Psoas muscle (tissue), 8 donors: ENCODE measurements around the gene CSF3R. TPM values are rescaled to one million over a fixed set of nuclear protein-coding genes. Genes with fewer than 3 reads are reported as not detected.

Source experiments
- ATAC-seq, 4 donors: fragments of 200-7000 bp; cut with Tn5 transposase; one replicate each; pipeline ENCODE4 v1.9.1; 2020; ENCODE audit warnings: moderate library complexity in 3 of 4, mild to moderate bottlenecking in 2 of 4
- DNase-seq, 2 donors: peaks; one replicate each; pipeline ENCODE4 v3.0.0-alpha.2; 2020
- H3K27ac ChIP-seq: fragments of 200-600 bp; one replicate; pipeline ENCODE4 v1.8.0; 2022
- H3K27me3 ChIP-seq, 3 donors: fragments of 200-600 bp in 1 of 3; one replicate each; pipeline versions ENCODE4 v1.6.1 to v1.8.0; 2013 to 2022; ENCODE audit warnings: low read length in 2 of 3, mild to moderate bottlenecking in 2 of 3, moderate library complexity in 1 of 3; ENCODE audit not compliant: insufficient read depth in 3 of 3
- H3K36me3 ChIP-seq, 2 donors: fragments of 200-600 bp in 1 of 2; one replicate each; pipeline versions ENCODE4 v1.6.1 to v1.8.0; 2013 to 2022; ENCODE audit warnings: low read depth in 1 of 2, mild to moderate bottlenecking in 1 of 2, moderate library complexity in 1 of 2; ENCODE audit not compliant: insufficient read depth in 1 of 2
- H3K4me1 ChIP-seq: fragments of 200-600 bp; one replicate; pipeline ENCODE4 v1.8.0; 2022
- H3K4me3 ChIP-seq: fragments of 200-600 bp; one replicate; pipeline ENCODE4 v1.8.0; 2022; ENCODE audit warnings: mild to moderate bottlenecking
- H3K9me3 ChIP-seq: fragments of 200-600 bp; one replicate; pipeline ENCODE4 v1.8.0; 2022
- WGBS, 3 donors: extraction: QIAGEN DNeasy Blood & Tissue Kit; methylation state at CpG; one replicate each; pipeline versions ENCODE4 v1.1.6 to v1.1.7; 2013; 5-methylcytosine and 5-hydroxymethylcytosine counted together
- intact Hi-C, 2 donors: fragments of 100-400 bp; cut with DNase I; formaldehyde crosslinking; loops; one replicate each; pipeline versions ENCODE4 v1.11.0 to v1.14.2; 2022
- polyA plus RNA-seq, 3 donors: library from polyadenylated mRNA; stranded (reverse); fragments of 200-250 nt; gene quantifications; one replicate each; pipeline ENCODE4 v1.2.3, GENCODE V29; 2013
- total RNA-seq, 4 donors: library from RNA; stranded (reverse); fragmentation: NEBNext Ultra II Directional in 2 of 4; extraction: Animal tissue kit (Norgen Biotek cat#: 25700) in 2 of 4; gene quantifications; one replicate each; pipeline versions ENCODE4 v1.2.1 to v1.2.4, GENCODE V29; 2021 to 2023
- TF ChIP-seq, protein P1 (sequence below): fragments of 200-600 bp; IDR thresholded peaks from one replicate; pipeline ENCODE4 v1.8.0; 2022; ENCODE audit warnings: antibody characterized with exemption
- donor health status: healthy with polysubstance abuse.
- donor health status: DM: no; HTN: no; CAD: no; lungs with moderate emphysema.
- donor health status: Bipolar disorder and iron deficiency.
- donor health status: healthy.
- donor health status: DM: yes; HTN: yes; CAD: no.
- donor health status: DM: no; HTN: no; CAD: no.
- donor health status: DM: no; HTN: no; CAD: no.
- donor health status: DM: yes; HTN: yes; CAD: no.

CSF3R gene
- total and polyA plus RNA-seq, 7 donors, result 0.52 to 6.5 (median 1.9) TPM

DNA sequence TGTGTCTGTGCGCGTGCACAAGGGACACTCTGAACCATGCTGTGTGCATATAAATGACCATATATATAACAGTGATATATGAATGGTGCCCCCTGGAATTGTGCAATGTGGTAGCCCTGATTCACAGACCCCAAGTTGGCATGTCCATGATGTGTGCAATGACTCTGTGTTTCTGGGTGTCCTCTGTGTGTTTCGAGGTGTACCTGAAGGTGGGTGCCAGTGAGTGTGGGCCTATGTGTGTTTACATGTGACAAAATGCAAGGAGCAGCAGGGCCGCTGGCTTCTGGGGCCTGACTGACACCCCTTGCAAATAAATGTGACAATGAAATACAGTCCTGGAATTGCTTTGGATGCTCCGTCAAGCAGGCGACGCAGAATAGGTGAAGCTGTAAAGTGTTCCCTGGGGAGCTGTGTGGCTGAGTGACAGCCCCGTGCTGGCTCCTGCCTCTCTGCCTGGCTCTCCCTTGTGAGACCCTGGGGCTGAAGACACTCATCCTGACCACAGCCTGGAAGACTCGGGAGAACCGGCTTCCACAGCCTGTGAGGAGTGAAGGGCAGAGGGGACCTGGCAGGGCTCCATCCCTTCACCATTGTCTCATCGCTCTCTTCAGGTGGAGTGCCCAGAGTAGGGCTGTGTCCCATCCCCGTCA, 38.2 kb upstream of the CSF3R start:
- Histone ChIP-seq H3K4me3 (no peak overlapping the region), H3K9me3 (no peaks in the 10 kb centered on the region), H3K27ac (no peak overlapping the region), H3K4me1 (no peaks in the 10 kb centered on the region), H3K27me3 (no peaks in the 10 kb centered on the region), H3K36me3 (no peaks in the 10 kb centered on the region)
- intact Hi-C loops, result no loop called here
- DNase-seq (no peak), ATAC-seq (no peak)
- TF ChIP-seq, protein P1, sequence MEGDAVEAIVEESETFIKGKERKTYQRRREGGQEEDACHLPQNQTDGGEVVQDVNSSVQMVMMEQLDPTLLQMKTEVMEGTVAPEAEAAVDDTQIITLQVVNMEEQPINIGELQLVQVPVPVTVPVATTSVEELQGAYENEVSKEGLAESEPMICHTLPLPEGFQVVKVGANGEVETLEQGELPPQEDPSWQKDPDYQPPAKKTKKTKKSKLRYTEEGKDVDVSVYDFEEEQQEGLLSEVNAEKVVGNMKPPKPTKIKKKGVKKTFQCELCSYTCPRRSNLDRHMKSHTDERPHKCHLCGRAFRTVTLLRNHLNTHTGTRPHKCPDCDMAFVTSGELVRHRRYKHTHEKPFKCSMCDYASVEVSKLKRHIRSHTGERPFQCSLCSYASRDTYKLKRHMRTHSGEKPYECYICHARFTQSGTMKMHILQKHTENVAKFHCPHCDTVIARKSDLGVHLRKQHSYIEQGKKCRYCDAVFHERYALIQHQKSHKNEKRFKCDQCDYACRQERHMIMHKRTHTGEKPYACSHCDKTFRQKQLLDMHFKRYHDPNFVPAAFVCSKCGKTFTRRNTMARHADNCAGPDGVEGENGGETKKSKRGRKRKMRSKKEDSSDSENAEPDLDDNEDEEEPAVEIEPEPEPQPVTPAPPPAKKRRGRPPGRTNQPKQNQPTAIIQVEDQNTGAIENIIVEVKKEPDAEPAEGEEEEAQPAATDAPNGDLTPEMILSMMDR, result no peak
- 69 to 71% (median 69%) methylated on average over 12 of the region's 12 CpGs for WGBS, 3 donors

DNA sequence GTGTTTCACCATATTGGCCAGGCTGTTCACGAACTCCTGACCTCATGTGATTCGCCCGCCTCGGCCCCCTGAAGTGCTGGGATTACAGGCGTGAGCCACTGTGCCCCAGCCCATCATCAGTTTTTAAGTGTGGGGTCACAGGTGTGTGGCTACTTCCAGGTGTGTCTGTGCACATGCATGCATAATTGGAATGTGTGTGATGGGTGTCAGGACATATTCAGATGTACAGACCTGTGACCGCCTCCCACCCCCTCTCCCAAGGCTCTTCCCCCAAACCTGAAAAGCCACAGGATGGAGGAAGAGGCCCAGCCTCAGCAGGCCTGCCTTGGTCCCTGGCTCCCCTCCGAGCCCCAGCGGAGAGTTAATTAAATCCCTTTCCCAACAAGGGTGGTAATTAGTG, 37.3 kb upstream of the CSF3R start:
- TF ChIP-seq, protein P1, result no peak
- Histone ChIP-seq H3K36me3 (no peaks in the 10 kb centered on the region), H3K4me3 (no peak overlapping the region), H3K9me3 (no peaks in the 10 kb centered on the region), H3K27me3 (no peaks in the 10 kb centered on the region), H3K4me1 (no peaks in the 10 kb centered on the region), H3K27ac (no peak overlapping the region)
- intact Hi-C loops, result no loop called here
- 69 to 82% (median 78%) methylated on average over 8 of the region's 8 CpGs for WGBS, 3 donors
- ATAC-seq (no peak), DNase-seq (no peak)

DNA sequence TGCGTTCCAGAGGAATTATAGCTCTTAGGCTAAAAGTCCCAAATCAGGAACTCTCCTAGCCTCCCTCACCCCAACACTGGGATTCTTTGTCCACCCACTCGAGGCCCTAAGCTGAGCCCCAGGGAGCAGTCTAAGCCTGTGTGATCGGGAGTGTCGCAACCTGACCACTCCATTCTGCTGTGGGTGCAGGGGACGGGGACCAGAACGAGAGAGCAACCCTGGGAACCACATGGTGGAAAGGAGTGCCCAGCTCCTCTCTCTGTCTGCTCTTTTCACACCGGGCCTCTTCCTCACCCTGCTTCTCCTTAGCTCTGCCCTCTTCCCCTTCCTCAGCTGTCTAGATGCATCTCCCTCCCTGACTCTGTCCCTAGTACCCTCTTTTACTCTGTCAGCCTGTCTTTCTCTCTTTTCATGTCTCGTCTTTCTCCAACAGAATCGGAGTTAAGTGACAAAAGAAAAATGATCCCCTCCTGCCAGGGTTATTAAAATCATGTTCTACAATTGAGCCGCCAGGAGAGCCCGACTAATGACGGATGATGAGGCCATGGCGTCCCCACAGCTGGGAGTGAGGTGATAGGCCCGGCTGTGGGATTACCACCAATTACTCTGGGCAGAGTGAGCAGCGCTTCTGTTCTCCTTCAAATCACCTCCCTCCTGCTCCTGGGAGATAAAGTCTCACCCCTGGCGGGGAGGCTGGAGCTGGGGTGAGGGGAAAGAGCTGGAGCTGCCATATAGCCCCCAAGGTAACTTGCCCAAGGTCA, 34.5 kb upstream of the CSF3R start:
- intact Hi-C loops, result no loop called here
- TF ChIP-seq, protein P1, result no peak
- no peak for DNase-seq
- no peaks in the 10 kb centered on the region for H3K9me3 ChIP-seq
- 53 to 55% (median 53%) methylated on average over 16 of the region's 16 CpGs for WGBS, 3 donors
- no peak for ATAC-seq
- H3K4me3 ChIP-seq, result no peak overlapping the region
- H3K4me1 ChIP-seq, result no peaks in the 10 kb centered on the region
- no peaks in the 10 kb centered on the region for H3K27me3 ChIP-seq
- H3K36me3 ChIP-seq, result no peaks in the 10 kb centered on the region
- H3K27ac ChIP-seq, result no peak overlapping the region

DNA sequence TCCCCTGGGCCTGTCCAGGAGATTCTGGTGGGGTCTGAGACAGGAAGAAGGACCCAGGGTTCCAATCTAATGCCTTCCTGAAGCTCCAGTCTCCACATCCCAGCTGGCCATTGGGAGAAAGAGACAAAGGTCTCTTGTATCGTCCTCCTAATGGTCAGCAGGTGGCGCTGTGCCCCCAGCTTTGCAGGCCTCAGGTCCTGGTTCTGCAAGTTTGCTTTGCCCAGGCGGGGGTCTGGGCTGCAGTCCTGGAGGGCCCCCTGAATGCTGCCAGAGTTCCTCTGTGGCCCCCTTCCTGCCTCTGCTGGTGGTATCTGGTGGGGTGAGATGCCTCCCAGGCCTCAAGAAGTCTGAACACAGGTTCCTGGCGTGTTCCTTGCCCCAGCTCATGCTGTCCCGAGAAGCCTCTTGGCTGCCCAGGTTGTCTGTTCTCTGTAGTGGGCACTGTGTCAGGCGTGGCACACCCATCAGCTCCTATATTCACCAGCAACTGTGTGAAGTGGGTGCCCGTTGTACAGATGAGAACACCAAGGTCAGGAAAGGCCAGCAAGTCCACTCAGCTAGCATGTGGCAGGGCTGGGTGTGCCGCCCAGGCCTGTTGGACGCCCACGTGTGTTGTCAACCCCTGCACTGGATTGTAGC, 33.8 kb upstream of the CSF3R start:
- Histone ChIP-seq H3K27ac (no peak overlapping the region), H3K27me3 (peaks cover 0 to under 1% (median 0%) of the 10 kb centered on the region in 3 donors), H3K4me3 (no peak overlapping the region), H3K4me1 (no peaks in the 10 kb centered on the region), H3K9me3 (no peaks in the 10 kb centered on the region), H3K36me3 (no peaks in the 10 kb centered on the region)
- WGBS, 3 donors, result 54 to 58% (median 54%) methylated on average over 10 of the region's 10 CpGs
- TF ChIP-seq, protein P1, result peak; percentile 50
- ATAC-seq, result peak in 1 of 4 donors; percentile 36
- peak in 1 of 2 donors; percentile 37 for DNase-seq
- intact Hi-C loops, result no loop called here
